ENCODE data around the gene LRRC39.

- TF ChIP-seq, protein P1, sequence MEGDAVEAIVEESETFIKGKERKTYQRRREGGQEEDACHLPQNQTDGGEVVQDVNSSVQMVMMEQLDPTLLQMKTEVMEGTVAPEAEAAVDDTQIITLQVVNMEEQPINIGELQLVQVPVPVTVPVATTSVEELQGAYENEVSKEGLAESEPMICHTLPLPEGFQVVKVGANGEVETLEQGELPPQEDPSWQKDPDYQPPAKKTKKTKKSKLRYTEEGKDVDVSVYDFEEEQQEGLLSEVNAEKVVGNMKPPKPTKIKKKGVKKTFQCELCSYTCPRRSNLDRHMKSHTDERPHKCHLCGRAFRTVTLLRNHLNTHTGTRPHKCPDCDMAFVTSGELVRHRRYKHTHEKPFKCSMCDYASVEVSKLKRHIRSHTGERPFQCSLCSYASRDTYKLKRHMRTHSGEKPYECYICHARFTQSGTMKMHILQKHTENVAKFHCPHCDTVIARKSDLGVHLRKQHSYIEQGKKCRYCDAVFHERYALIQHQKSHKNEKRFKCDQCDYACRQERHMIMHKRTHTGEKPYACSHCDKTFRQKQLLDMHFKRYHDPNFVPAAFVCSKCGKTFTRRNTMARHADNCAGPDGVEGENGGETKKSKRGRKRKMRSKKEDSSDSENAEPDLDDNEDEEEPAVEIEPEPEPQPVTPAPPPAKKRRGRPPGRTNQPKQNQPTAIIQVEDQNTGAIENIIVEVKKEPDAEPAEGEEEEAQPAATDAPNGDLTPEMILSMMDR (IDR thresholded peaks at IDR 0.05): no peak
- no peak for TF ChIP-seq POLR2A (IDR thresholded peaks at IDR 0.05)
Observed at GRCh38 chr1:100213141-100213540, 35.1 kb upstream of the LRRC39 start.
